Endothelial cell of umbilical vein (primary cell): ENCODE data around the gene CRIM1. TPM values are rescaled to one million over a fixed set of nuclear protein-coding genes. Genes with fewer than 3 reads are reported as not detected.

Experiments used
- BruUV-seq: library from RNA; stranded (reverse); fragments of 400-500 nt; replicated peaks from 2 replicates; lab custom pipeline; 2021; lab: Mats Ljungman, UMichigan
- CTCF ChIA-PET: fragments of 300-600, 350-600 bp; sonication (Branson Sonifier 250); formaldehyde crosslinking; loops from one replicate; lab custom pipeline; 2021; ENCODE audit warnings: antibody characterized with exemption, inconsistent platforms; lab: Charles Lee
- POLR2A ChIA-PET: fragments of 300-600, 350-600 bp; sonication (Branson Sonifier 250); formaldehyde crosslinking; loops from one replicate; lab custom pipeline; 2021; ENCODE audit warnings: antibody characterized with exemption, inconsistent platforms; lab: Charles Lee
- DNase-seq: peaks from one replicate; pipeline ENCODE4 v3.0.0-alpha.2; 2011; ENCODE audit warnings: low read depth, low spot score
- FAIRE-seq: peaks from 2 replicates; lab custom pipeline; 2011; peaks lifted over from hg19 to GRCh38; lab: Jason Lieb, UNC
- H2AFZ ChIP-seq: 2 replicates; pipeline ENCODE4 v1.6.0; 2012; ENCODE audit warnings: low read depth, low read length, control low read depth, inconsistent platforms
- H3K27ac ChIP-seq: 2 replicates; pipeline ENCODE4 v1.5.1; 2011; ENCODE audit warnings: low read depth, mild to moderate bottlenecking, control low read depth, low read length, moderate library complexity; ENCODE audit not compliant: insufficient read depth
- H3K27me3 ChIP-seq, 2 experiments: 2 replicates each; pipeline versions ENCODE4 v1.6.0 to v1.6.1; 2011; ENCODE audit warnings: low read length in 2 of 2, mixed read lengths in 1 of 2; ENCODE audit not compliant: control insufficient read depth in 2 of 2, insufficient read depth in 2 of 2
- H3K36me3 ChIP-seq, 2 experiments: 2 replicates in 1 of 2; 3 replicates in 1 of 2; pipeline ENCODE4 v1.5.1; 2011; ENCODE audit warnings: low read length in 2 of 2, mild to moderate bottlenecking in 1 of 2, moderate library complexity in 1 of 2; ENCODE audit not compliant: control insufficient read depth in 2 of 2, insufficient read depth in 2 of 2; ENCODE audit errors: extremely low read depth in 1 of 2
- H3K4me1 ChIP-seq: 3 replicates; pipeline ENCODE4 v1.5.1; 2011; ENCODE audit warnings: mild to moderate bottlenecking, low read length; ENCODE audit not compliant: control insufficient read depth, insufficient read depth; ENCODE audit errors: extremely low read depth
- H3K4me2 ChIP-seq: 2 replicates; pipeline ENCODE4 v1.6.1; 2011; ENCODE audit warnings: low read length, control low read depth, mixed read lengths; ENCODE audit not compliant: insufficient read depth
- H3K4me3 ChIP-seq, 3 experiments: fragments of 200-600 bp in 1 of 3; sonication (generic), shearing (Covaris generic) in 1 of 3; replicated peaks in 1 of 3; 2 replicates each; pipeline ENCODE4 v1.5.1; 2011 to 2016; ENCODE audit warnings: control low read depth in 3 of 3, low read length in 3 of 3, mild to moderate bottlenecking in 2 of 3, inconsistent platforms in 1 of 3, low read depth in 1 of 3, moderate library complexity in 1 of 3; ENCODE audit not compliant: insufficient read depth in 1 of 3
- H3K79me2 ChIP-seq: 2 replicates; pipeline ENCODE4 v1.6.0; 2012; ENCODE audit warnings: low read length, inconsistent platforms; ENCODE audit not compliant: control insufficient read depth, insufficient read depth
- H3K9ac ChIP-seq: replicated peaks from 2 replicates; pipeline ENCODE3; 2011; ENCODE audit warnings: low read length, control low read depth; ENCODE audit not compliant: insufficient read depth; ENCODE audit errors: extremely low read depth
- H3K9me1 ChIP-seq: replicated peaks from 3 replicates; pipeline ENCODE4 v1.6.0; 2011; ENCODE audit warnings: mild to moderate bottlenecking, low read length; ENCODE audit not compliant: control insufficient read depth, insufficient read depth; ENCODE audit errors: extremely low read depth
- H3K9me3 ChIP-seq: replicated peaks from 2 replicates; pipeline ENCODE4 v1.5.1; 2012; ENCODE audit warnings: low read length, inconsistent platforms; ENCODE audit not compliant: control insufficient read depth, insufficient read depth
- H4K20me1 ChIP-seq: replicated peaks from 2 replicates; pipeline ENCODE3; 2011; ENCODE audit warnings: mild to moderate bottlenecking, low read length; ENCODE audit not compliant: control insufficient read depth, insufficient read depth; ENCODE audit errors: extremely low read depth
- EZH2 ChIP-seq: IDR thresholded peaks from 2 replicates; pipeline ENCODE4 v1.6.1; 2012; ENCODE audit warnings: borderline replicate concordance, low read depth, mild to moderate bottlenecking, moderate library complexity, low read length, inconsistent platforms; ENCODE audit not compliant: severe bottlenecking
- FOS ChIP-seq: IDR thresholded peaks from 2 replicates; pipeline ENCODE4 v1.6.1; 2011; ENCODE audit warnings: mild to moderate bottlenecking, low read length, moderate library complexity, borderline replicate concordance; ENCODE audit not compliant: insufficient read depth
- GATA2 ChIP-seq: IDR thresholded peaks from 2 replicates; pipeline ENCODE4 v1.7.0; 2011; ENCODE audit warnings: low read depth, mild to moderate bottlenecking, moderate library complexity, mixed read lengths, low read length; ENCODE audit not compliant: insufficient read length, insufficient read depth
- JUN ChIP-seq: IDR thresholded peaks from 2 replicates; pipeline ENCODE4 v1.6.1; 2011; ENCODE audit warnings: borderline replicate concordance, low read depth; ENCODE audit not compliant: insufficient read length, insufficient read depth
- MAX ChIP-seq: IDR thresholded peaks from 2 replicates; pipeline ENCODE4 v1.6.1; 2011; ENCODE audit not compliant: insufficient read depth, insufficient read length
- MYC ChIP-seq: IDR thresholded peaks from one replicate; pipeline ENCODE4 v1.6.1; 2011; ENCODE audit warnings: mild to moderate bottlenecking, low read depth, low read length
- POLR2A ChIP-seq: IDR thresholded peaks from 2 replicates; pipeline ENCODE4 v1.6.1; 2012; ENCODE audit warnings: low read depth, mild to moderate bottlenecking, control low read depth, low read length
- POLR2AphosphoS5 ChIP-seq: IDR thresholded peaks from 2 replicates; pipeline ENCODE4 v1.6.1; 2012; ENCODE audit warnings: low read depth, mild to moderate bottlenecking, control low read depth, low read length, moderate library complexity; ENCODE audit not compliant: insufficient read depth
- dilution Hi-C: fragments of 300-500 bp; cut with MboI; formaldehyde crosslinking; loops from one replicate; pipeline ENCODE4 v1.15.0; 2019; ENCODE audit warnings: low sequenced_read_pairs; ENCODE audit not compliant: extremely low pct_ligation_motif_present
- intact Hi-C: fragments of 100-400 bp; cut with micrococcal nuclease; formaldehyde crosslinking; loops from one replicate; pipeline ENCODE4 v1.10.0; 2022
- polyA plus RNA-seq, 4 experiments: library from polyadenylated mRNA; depleted of rRNA in 3 of 4; stranded (reverse) in 3 of 4; unstranded in 1 of 4; fragments of >200 nt; gene quantifications; 2 replicates each; pipeline versions ENCODE4 v1.2.1 to v1.2.3, GENCODE V29; 2011 to 2012; ENCODE audit warnings: missing spikeins in 1 of 4
- total RNA-seq: library from RNA; stranded (reverse); gene quantifications from 2 replicates; pipeline ENCODE4 v1.2.3, GENCODE V29; 2021
- TF ChIP-seq, protein P1 (sequence below), 2 donors: IDR thresholded peaks; 1 replicate in 1 of 2; 2 replicates in 1 of 2; pipeline ENCODE4 v1.5.1; 2011; ENCODE audit warnings: low read length in 2 of 2, mild to moderate bottlenecking in 2 of 2, moderate library complexity in 2 of 2, control low read depth in 1 of 2, inconsistent platforms in 1 of 2, low read depth in 1 of 2; ENCODE audit not compliant: insufficient read depth in 1 of 2; ENCODE audit errors: extremely low read depth in 1 of 2

CRIM1 gene
- total and polyA plus RNA-seq, 2 donors (not counting 3 experiments of a cell fraction or from before 2014, with no cell fraction given): 422 to 649 TPM

GRCh38 chr2:36486521-36487044 lies 131.0 kb downstream of the CRIM1 start:
- no peaks in the 10 kb centered on the region for H4K20me1 ChIP-seq
- no peaks in the 10 kb centered on the region for H3K27me3 ChIP-seq
- H3K9me3 ChIP-seq: no peaks in the 10 kb centered on the region
- peaks cover 26% of the 10 kb centered on the region in 2 experiments for H3K36me3 ChIP-seq
- H3K9ac ChIP-seq: peak overlapping the region; percentile 84
- no peak overlapping the region for H3K4me3 ChIP-seq
- FAIRE-seq (peak; percentile 31), DNase-seq (peak; percentile 90)
- no TSS peak for BruUV-seq
- POLR2A ChIA-PET: interaction anchor here (0.9 to 2.2 kb wide), 6 partner anchors 18 to 123 kb away, joined by 3 to 14 read pairs (median 4); no protein-coding TSS in a partner anchor
- TF ChIP-seq MAX (no peak), POLR2AphosphoS5 (peak; percentile 82), JUN (peak; percentile 74), EZH2 (no peak), GATA2 (peak; percentile 67), MYC (no peak), FOS (peak; percentile 58), POLR2A (peak; percentile 43)
- TF ChIP-seq, protein P1, sequence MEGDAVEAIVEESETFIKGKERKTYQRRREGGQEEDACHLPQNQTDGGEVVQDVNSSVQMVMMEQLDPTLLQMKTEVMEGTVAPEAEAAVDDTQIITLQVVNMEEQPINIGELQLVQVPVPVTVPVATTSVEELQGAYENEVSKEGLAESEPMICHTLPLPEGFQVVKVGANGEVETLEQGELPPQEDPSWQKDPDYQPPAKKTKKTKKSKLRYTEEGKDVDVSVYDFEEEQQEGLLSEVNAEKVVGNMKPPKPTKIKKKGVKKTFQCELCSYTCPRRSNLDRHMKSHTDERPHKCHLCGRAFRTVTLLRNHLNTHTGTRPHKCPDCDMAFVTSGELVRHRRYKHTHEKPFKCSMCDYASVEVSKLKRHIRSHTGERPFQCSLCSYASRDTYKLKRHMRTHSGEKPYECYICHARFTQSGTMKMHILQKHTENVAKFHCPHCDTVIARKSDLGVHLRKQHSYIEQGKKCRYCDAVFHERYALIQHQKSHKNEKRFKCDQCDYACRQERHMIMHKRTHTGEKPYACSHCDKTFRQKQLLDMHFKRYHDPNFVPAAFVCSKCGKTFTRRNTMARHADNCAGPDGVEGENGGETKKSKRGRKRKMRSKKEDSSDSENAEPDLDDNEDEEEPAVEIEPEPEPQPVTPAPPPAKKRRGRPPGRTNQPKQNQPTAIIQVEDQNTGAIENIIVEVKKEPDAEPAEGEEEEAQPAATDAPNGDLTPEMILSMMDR (IDR thresholded peaks at IDR 0.05; ENCODE audit: extremely low read depth in 1 of 2, insufficient read depth in 1 of 2, low read depth in 1 of 2, low read length in 2 of 2): no peak
- peaks cover 93% of the 10 kb centered on the region for H3K4me1 ChIP-seq
- intact Hi-C loops (loop anchor here (1.0 kb wide), 7 partner anchors 8 to 129 kb away; no protein-coding TSS in a partner anchor), dilution Hi-C loops (no loop called here)
- H3K79me2 ChIP-seq: peaks cover 68% of the 10 kb centered on the region
- H2AFZ ChIP-seq: no peak overlapping the region
- CTCF ChIA-PET: interaction anchor here (1.0 to 1.9 kb wide), 5 partner anchors 25 to 134 kb away, joined by 3 to 6 read pairs (median 3); no protein-coding TSS in a partner anchor
- H3K9me1 ChIP-seq: no peaks in the 10 kb centered on the region
- H3K4me2 ChIP-seq: peak overlapping the region; percentile 40
- peak overlapping the region; percentile 93 for H3K27ac ChIP-seq
